ENCODE measurements around the gene AP1M1. TPM values are rescaled to one million over a fixed set of nuclear protein-coding genes. Genes with fewer than 3 reads are reported as not detected.
A peak's percentile ranks its signal among the peaks of the same experiment; 100 is the strongest.
"Not testable (repeated sequence)": the region's sequence is repeated elsewhere in the genome, so short reads cannot be mapped to it uniquely, and the experiment has no call there.

Gene AP1M1
- total RNA-seq, 1 donor from 2014 or later = 38.5 TPM

GRCh38 chr19:16170134-16170533, 27.6 kb upstream of the AP1M1 start:
- Histone ChIP-seq H3K27me3 (ENCODE audit: low read depth) (peaks cover 49% of the 10 kb centered on the region), H3K27ac (replicated peaks) (no peak overlapping the region), H3K4me1 (no peaks in the 10 kb centered on the region), H3K9me3 (replicated peaks) (peaks cover 3% of the 10 kb centered on the region), H3K4me3 (no peak overlapping the region), H3K36me3 (no peaks in the 10 kb centered on the region)
- no peak for DNase-seq
- TF ChIP-seq CTCF (IDR thresholded peaks at IDR 0.05; ENCODE audit: borderline replicate concordance) = no peak
- intact Hi-C loops (cut with micrococcal nuclease) = no loop called here

- TF ChIP-seq CTCF (IDR thresholded peaks at IDR 0.05; ENCODE audit: borderline replicate concordance) = no peak
- Histone ChIP-seq H3K27me3 (ENCODE audit: low read depth) (peaks cover 57% of the 10 kb centered on the region), H3K4me1 (no peaks in the 10 kb centered on the region), H3K27ac (replicated peaks) (no peak overlapping the region), H3K4me3 (no peak overlapping the region), H3K9me3 (replicated peaks) (peaks cover 14% of the 10 kb centered on the region), H3K36me3 (no peaks in the 10 kb centered on the region)
- no peak for DNase-seq
- intact Hi-C loops (cut with micrococcal nuclease) = no loop called here
Observed at GRCh38 chr19:16175954-16176353, 21.8 kb upstream of the AP1M1 start.

- DNase-seq; intact Hi-C loops (cut with micrococcal nuclease); H3K27ac ChIP-seq (replicated peaks); H3K4me3 ChIP-seq; H3K36me3 ChIP-seq; H3K4me1 ChIP-seq: not testable (repeated sequence)
- Histone ChIP-seq H3K9me3 (replicated peaks) (peaks cover 14% of the 10 kb centered on the region), H3K27me3 (ENCODE audit: low read depth) (peaks cover 53% of the 10 kb centered on the region)
Observed at GRCh38 chr19:16178866-16179265, 18.8 kb upstream of the AP1M1 start.

DNA sequence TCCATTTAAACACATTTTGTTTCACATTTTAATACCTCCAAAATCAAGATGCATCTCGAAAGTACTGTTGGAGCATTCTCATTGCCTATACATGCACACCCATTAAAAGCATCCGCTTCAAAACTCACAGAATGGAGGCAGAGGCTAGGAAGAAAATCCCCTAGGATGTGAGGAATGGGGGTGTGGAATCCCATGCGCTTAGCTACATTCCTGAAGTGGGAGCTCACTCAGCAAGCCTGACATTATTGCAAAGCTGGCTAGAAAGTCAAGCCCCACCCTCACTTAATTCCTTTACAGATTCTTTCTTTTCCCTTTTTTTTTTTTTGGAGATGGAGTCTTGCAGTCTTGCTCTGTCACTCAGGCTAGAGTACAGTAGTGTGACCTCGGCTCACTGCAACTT, 17.1 kb upstream of the AP1M1 start:
- intact Hi-C loops (cut with micrococcal nuclease) = loop anchor here (5.0 kb wide), 1 partner anchor 138 kb away; no protein-coding TSS in a partner anchor
- no peak for DNase-seq
- no peak for TF ChIP-seq CTCF (IDR thresholded peaks at IDR 0.05; ENCODE audit: borderline replicate concordance)

GRCh38 chr19:16184665-16185122, 13.0 kb upstream of the AP1M1 start:
- H3K4me3 ChIP-seq = peak overlapping the region; percentile 94

More for the DNA sequence above, 17.1 kb upstream of the AP1M1 start:
- peaks cover 6% of the 10 kb centered on the region for H3K9me3 ChIP-seq (replicated peaks)
- peaks cover 15% of the 10 kb centered on the region for H3K4me1 ChIP-seq
- no peak overlapping the region for H3K27ac ChIP-seq (replicated peaks)
- peaks cover 51% of the 10 kb centered on the region for H3K27me3 ChIP-seq (ENCODE audit: low read depth)
- H3K4me3 ChIP-seq = no peak overlapping the region
- H3K36me3 ChIP-seq = no peaks in the 10 kb centered on the region

More at GRCh38 chr19:16184665-16185122, 13.0 kb upstream of the AP1M1 start:
- no peaks in the 10 kb centered on the region for H3K9me3 ChIP-seq (replicated peaks)
- H3K36me3 ChIP-seq = peaks cover 20% of the 10 kb centered on the region
- H3K27me3 ChIP-seq (ENCODE audit: low read depth) = peaks cover 27% of the 10 kb centered on the region
- no peak for TF ChIP-seq CTCF (IDR thresholded peaks at IDR 0.05; ENCODE audit: borderline replicate concordance)
- intact Hi-C loops (cut with micrococcal nuclease) = loop anchor here (5.0 kb wide), 1 partner anchor 142 kb away; no protein-coding TSS in a partner anchor
- H3K27ac ChIP-seq (replicated peaks) = peak overlapping the region; percentile 83
- H3K4me1 ChIP-seq = peaks cover 46% of the 10 kb centered on the region
- DNase-seq = no peak

Measured in left ventricle myocardium inferior (tissue), 1 donor.